Jurkat, Clone E6-1 (cell line): ENCODE measurements around the gene PCP4L1. TPM values are rescaled to one million over a fixed set of nuclear protein-coding genes. Genes with fewer than 3 reads are reported as not detected.
"Not testable (repeated sequence)": the region's sequence is repeated elsewhere in the genome, so short reads cannot be mapped to it uniquely, and the experiment has no call there.

Experiments used
- DNase-seq: peaks from one replicate; pipeline ENCODE4 v3.0.0-alpha.2; 2011; ENCODE audit warnings: low read depth, low spot score
- H3K4me3 ChIP-seq: 2 replicates; pipeline ENCODE4 v1.5.1; 2011; ENCODE audit warnings: mild to moderate bottlenecking, low read length, control low read depth, moderate library complexity
- polyA plus RNA-seq: library from polyadenylated mRNA; unstranded; fragments of >200 nt; gene quantifications from one replicate; pipeline ENCODE4 v1.2.1, GENCODE V29; 2012; ENCODE audit warnings: missing spikeins; ENCODE audit not compliant: insufficient read length, insufficient read depth

PCP4L1 gene
- polyA plus RNA-seq: not detected

DNA sequence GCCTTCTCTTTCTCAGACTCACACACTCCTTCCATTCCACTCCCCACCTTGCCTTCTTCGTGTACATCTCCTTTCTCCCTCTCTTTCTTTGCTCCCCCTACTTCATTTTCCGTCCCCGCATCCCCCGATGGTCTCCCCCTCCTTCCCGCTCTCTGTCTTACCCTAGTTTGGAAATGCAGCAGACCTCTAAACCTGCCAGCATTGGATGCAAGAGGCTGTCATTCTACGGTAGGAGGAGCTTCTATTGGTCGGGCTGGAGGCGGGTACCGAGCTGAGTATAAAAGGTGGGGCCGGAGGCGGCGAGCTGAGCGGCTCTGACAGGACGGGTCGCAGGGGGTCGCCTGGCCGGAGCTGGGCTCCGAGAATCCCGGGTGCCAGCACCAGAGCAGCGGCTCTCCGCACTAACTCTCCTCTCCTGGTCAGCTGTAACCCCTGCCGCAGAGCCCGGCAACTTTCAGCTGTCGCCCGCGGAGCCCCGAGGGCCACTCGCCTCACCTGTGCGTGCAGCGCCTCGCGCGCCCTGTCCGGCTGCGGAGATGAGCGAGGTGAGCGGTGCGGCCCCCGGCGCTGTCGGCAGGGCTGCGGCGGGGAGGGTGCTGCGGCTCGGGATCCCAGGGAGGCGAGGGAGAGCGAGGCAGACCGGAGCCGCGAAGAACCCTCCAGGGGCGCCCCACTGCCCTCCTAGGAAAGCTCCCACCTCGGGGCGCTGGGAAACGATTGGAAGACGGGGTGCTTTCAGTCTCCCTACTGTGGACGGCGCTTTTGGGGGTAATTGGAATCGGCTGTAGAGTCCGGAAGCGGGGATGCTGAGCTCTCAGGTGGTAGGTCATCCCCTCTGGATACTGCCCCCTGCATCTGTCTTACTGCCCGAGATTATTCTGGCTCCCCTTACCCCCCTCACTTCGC lies at the start of gene PCP4L1:
Gene PCP4L1 (plus strand): TSS at position 307 of the 906 bp plus-strand sequence. CDS start 230 bp downstream, at position 537.
- no peak within 1 kb of the TSS for H3K4me3 ChIP-seq
- no peak for DNase-seq

DNA sequence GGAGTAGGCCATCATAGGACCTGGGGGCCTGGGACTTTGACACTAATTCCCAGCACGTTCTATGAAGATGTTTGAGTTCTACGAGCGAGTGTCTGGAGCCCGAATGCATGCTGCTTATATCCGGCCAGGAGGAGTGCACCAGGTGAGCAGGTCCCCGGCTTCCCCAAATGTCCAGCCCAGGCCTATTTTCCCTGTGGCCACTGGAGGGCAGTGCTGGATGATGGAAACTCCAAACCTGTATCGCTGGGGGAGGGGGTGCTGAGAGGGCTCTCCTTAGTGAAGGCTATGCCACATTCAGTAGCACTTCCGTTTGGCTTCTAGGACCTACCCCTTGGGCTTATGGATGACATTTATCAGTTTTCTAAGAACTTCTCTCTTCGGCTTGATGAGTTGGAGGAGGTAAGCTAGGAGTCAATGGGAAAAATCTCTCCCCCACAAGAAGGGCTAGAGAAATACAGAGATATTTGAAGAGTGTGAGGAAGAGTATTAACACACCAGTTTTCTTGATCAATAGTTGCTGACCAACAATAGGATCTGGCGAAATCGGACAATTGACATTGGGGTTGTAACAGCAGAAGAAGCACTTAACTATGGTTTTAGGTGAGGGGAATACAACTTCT lies 48.6 kb upstream of the PCP4L1 start:
- no peak overlapping the region for H3K4me3 ChIP-seq
- DNase-seq: peak; percentile 37

DNA sequence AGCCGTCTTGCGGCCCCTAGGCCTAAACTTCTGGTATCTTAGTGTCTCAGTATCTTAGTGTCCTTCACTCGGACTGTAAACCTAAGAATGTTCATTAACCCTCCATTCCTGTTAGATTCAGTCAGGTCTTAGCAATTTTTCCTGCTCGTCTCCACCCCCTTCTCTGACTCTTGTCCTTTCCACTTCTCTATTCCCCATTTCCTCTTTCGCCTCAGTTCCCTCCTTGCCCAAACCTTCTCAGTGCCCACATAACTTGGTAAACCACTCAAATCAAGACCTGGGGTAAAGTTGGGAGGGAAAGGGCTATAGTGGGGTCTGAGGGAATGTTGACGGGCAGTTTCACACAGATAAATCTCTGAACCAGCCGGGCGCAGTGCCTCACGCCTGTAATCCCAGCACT lies 44.2 kb upstream of the PCP4L1 start:
- no peak for DNase-seq
- H3K4me3 ChIP-seq: no peak overlapping the region

- H3K4me3 ChIP-seq: no peak within 1 kb of the TSS
- no peak for DNase-seq
Measured at GRCh38 chr1:161215076-161215475, 43.5 kb upstream of the PCP4L1 start, which contains the start of gene FCER1G. TSS of gene FCER1G (plus strand) at chr1:161215295. CDS start at chr1:161215322, 27 bp downstream.

DNA sequence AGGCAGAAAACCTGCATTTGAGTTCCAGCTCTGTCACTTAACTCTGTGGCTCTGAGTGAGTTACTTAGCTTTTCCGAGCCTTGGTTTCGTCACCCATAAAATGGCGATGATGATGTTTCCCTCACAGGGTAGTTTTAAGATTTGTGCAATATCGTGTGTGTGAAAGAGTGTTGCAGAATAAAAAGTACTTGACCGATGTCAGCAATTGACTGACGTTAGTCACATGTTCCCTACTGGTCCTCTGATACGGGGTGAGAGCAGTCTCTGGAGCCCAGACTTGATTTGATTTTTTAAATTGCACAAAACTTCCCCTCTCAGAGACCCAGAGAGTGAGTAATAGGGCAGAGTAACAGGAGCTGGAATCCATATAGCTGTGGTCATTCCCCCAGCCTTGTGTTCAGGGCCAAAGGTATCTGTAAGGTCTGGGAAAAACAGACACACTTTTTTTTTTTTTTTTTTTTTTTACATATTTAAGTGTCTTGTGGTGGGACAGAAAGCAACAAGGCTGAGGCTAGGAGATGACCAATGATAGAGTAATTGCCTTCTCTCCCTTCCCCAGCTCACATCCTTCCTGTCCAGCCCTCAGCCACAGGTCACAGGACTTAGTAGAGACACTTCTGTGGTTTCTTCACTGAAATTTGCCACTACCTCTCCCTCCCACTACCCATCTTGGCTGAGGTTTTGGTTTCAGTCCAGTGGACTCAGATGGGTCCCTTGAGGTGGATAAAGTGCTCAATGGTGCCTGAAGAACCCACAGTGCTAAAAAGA lies 41.4 kb upstream of the PCP4L1 start:
- DNase-seq: no peak
- no peak overlapping the region for H3K4me3 ChIP-seq

DNA sequence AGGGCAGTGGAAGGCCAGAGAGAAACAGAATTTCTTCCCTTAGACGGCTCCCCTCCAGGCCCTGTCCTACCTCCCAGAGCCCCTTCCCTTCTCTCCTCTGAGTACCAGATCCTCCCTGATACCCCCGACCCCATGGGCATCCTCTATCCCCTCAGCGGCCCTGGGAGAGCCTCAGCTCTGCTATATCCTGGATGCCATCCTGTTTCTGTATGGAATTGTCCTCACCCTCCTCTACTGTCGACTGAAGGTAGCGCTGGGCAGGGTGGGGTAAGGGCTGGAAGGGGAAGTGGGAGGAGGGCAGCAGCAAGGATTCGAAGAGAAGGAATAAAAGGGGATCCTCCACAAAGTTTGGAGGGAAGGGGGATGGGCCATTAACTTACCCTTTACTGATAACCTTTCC lies 40.7 kb upstream of the PCP4L1 start:
- no peak overlapping the region for H3K4me3 ChIP-seq
- no peak for DNase-seq

DNA sequence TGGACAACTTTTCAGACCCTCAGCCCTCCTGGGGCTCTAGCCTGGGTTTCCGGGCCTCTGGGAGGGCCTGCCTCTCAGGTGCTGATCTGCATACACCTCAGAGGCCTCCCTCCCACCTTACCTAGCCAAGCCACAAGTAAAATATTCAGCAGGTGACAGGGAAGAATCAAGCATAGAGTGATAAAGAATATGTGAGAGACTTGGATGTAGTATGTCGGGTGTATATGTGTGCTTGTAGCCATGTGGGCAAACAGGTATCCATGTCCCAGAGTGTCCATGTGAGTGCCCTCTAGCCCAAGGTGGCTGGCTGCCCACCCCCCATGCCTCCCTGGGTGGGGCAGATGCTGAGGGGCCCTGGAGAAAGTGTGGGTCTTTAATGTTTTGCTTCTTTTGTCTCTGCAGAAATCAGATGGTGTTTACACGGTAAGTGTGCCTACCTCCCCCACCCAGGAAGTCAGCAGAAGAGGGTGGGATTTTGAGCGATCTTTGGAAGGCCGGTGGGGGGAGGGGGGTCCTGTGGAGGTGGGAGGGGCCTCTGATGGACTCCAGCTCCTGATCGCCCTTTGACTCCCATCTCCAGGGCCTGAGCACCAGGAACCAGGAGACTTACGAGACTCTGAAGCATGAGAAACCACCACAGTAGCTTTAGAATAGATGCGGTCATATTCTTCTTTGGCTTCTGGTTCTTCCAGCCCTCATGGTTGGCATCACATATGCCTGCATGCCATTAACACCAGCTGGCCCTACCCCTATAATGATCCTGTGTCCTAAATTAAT lies 40.1 kb upstream of the PCP4L1 start:
- DNase-seq: no peak
- H3K4me3 ChIP-seq: no peak overlapping the region

DNA sequence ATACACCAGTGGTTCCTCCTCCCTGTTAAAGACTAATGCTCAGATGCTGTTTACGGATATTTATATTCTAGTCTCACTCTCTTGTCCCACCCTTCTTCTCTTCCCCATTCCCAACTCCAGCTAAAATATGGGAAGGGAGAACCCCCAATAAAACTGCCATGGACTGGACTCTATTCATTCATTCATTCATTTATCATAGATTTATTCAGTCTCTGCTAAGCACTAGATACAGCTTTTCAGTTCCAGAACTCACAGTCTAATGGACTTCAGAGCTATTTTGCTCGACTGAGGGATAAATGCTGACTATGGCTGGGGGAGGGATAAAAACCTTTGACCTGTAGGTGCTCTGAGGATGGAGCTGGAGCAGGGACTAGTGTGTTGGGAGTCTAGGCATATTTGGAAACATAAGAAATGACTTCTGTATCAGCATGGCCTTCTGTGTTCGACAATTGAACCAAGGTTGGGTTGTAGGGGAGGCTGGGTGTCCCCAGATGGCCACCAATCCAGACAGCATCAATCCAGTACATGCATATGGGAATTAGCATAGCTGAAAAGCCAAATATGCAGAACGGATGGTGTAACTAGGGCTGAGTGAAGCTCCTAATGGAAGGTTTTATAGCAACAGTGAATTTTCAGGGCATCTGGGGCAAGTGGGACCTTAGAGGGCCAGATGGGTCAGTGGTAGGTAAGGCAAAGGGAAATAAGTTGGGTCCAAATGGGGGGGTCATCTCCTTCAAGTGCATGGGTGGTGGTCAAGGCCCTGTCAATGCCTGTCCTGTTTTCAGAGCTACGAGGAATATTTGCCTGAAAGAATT lies 39.3 kb upstream of the PCP4L1 start:
- DNase-seq: no peak
- H3K4me3 ChIP-seq: no peak overlapping the region

- no peak overlapping the region for H3K4me3 ChIP-seq
- no peak for DNase-seq
Measured at GRCh38 chr1:161220002-161220401, 38.5 kb upstream of the PCP4L1 start.

- DNase-seq: no peak
- no peak overlapping the region for H3K4me3 ChIP-seq
Measured at GRCh38 chr1:161222175-161223019, 36.1 kb upstream of the PCP4L1 start.

DNA sequence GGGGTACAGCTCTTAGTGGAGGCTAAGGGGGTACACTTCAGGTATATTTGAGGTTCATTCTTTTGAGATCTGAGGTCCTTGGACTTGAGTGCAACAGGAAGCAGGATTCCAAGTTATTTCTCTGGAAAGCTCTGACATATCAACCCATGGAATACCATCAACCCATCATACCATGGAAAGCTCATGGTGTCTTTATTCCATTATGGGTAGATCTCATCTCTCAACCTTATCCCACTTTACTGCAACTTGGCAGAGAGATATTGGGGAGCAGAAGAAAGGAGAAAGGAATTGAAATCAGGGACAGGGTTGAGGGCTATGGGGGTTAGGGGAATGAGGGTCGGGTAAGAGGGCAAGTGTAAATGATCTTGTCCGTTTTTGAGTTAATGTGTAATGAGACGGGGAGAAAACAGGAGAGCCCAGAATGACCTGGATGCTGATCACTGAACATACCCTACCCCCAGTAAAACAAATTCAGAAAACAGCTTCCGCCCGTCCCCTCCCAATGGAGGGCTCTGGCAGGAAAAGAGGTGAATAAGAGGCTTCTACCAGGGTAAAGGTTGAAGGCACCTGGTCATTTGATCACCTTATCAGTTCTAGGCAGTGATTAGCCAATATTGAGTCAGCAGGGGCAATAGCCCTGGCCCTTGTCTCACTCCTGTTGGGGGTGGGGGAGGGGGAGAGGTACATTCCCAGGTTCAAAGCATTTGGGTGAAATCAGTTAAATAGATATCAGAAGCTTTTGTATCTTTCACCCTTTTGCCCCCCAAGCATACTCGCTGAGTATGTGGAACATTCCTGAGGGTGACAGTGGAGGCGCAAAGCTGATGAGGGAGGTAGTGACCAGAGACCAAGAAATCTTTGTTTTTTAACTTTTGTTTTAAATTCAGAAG lies 34.5 kb upstream of the PCP4L1 start:
- no peak for DNase-seq
- no peak overlapping the region for H3K4me3 ChIP-seq

- not testable (repeated sequence) for DNase-seq, H3K4me3 ChIP-seq
Measured at GRCh38 chr1:161224695-161225087, 33.9 kb upstream of the PCP4L1 start.

- peak overlapping the region; percentile 18 for H3K4me3 ChIP-seq
Measured at GRCh38 chr1:161225178-161225533, 33.4 kb upstream of the PCP4L1 start.

GRCh38 chr1:161225534-161226319 lies 32.8 kb upstream of the PCP4L1 start, which contains the start of gene TOMM40L:
TSS of gene TOMM40L (plus strand) at chr1:161226060. CDS start at chr1:161226490, 430 bp downstream.
- DNase-seq: peak; percentile 100
- H3K4me3 ChIP-seq: peak within 1 kb of the TSS; percentile 98

More at GRCh38 chr1:161225178-161225533, 33.4 kb upstream of the PCP4L1 start:
- no peak for DNase-seq

DNA sequence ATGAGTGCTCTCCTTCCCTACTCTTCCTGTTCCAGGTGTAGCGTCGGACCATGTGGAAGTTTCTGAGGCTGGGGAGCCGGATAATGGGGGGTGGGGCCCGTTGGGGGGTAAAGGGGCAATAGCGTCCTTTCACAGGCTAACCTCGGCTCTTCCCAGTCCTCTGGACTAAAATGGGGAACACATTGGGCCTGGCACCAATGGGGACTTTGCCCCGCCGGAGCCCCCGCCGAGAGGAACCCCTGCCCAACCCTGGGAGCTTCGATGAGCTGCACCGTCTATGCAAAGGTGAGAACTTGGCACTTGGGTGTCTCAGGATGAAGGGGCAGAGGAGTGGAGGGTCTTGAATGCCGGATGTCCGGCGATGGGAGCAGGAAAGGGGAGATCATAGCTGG lies 32.2 kb upstream of the PCP4L1 start:
- no peak for DNase-seq
- peak overlapping the region; percentile 98 for H3K4me3 ChIP-seq
